ENCODE data around the gene S100A5. TPM values are rescaled to one million over a fixed set of nuclear protein-coding genes. Genes with fewer than 3 reads are reported as not detected.

The S100A5 gene
- total RNA-seq, 2 donors from 2014 or later = not detected

- DNase-seq (ENCODE audit: low spot score) = no peak
- Histone ChIP-seq H3K4me1 (peaks cover 0 to 38% of the 10 kb centered on the region in 2 donors), H3K27ac (peak overlapping the region; percentile 97), H3K9me3 (no peaks in the 10 kb centered on the region), H3K27me3 (no peaks in the 10 kb centered on the region), H3K36me3 (no peaks in the 10 kb centered on the region), H3K4me3 (peak overlapping the region; percentile 67 to 74)
- TF ChIP-seq CTCF (IDR thresholded peaks at IDR 0.05) = no peak
Measured at GRCh38 chr1:153534925-153535241, 5.9 kb downstream of the S100A5 start.

GRCh38 chr1:153534226-153534924 is 6.4 kb downstream of the S100A5 start:
- no peaks in the 10 kb centered on the region for H3K9me3 ChIP-seq
- H3K27me3 ChIP-seq = no peaks in the 10 kb centered on the region
- no peak for TF ChIP-seq CTCF (IDR thresholded peaks at IDR 0.05)
- peak overlapping the region; percentile 67 to 74 for H3K4me3 ChIP-seq
- H3K4me1 ChIP-seq = peaks cover 0 to 38% of the 10 kb centered on the region in 2 donors
- DNase-seq (ENCODE audit: low spot score) = no peak
- no peaks in the 10 kb centered on the region for H3K36me3 ChIP-seq
- peak overlapping the region; percentile 97 for H3K27ac ChIP-seq

- no peaks in the 10 kb centered on the region for H3K36me3 ChIP-seq
- no peaks in the 10 kb centered on the region for H3K9me3 ChIP-seq
- H3K4me1 ChIP-seq = peaks cover 0 to 38% of the 10 kb centered on the region in 2 donors
- H3K27ac ChIP-seq = peak overlapping the region; percentile 97
- no peak for TF ChIP-seq CTCF (IDR thresholded peaks at IDR 0.05)
- peak overlapping the region; percentile 67 to 74 for H3K4me3 ChIP-seq
- no peaks in the 10 kb centered on the region for H3K27me3 ChIP-seq
- DNase-seq (ENCODE audit: low spot score) = peak; percentile 88
Measured at GRCh38 chr1:153533689-153534201, 7.0 kb downstream of the S100A5 start.

GRCh38 chr1:153532769-153533599 is 7.8 kb downstream of the S100A5 start:
- peak overlapping the region; percentile 97 for H3K27ac ChIP-seq
- H3K4me3 ChIP-seq = peak overlapping the region; percentile 67 to 74
- no peaks in the 10 kb centered on the region for H3K27me3 ChIP-seq
- H3K36me3 ChIP-seq = no peaks in the 10 kb centered on the region
- DNase-seq (ENCODE audit: low spot score) = peak; percentile 95
- peaks cover 0 to 38% of the 10 kb centered on the region in 2 donors for H3K4me1 ChIP-seq
- no peaks in the 10 kb centered on the region for H3K9me3 ChIP-seq
- TF ChIP-seq CTCF (IDR thresholded peaks at IDR 0.05) = peak; percentile 67 to 93

- Histone ChIP-seq H3K27me3 (no peaks in the 10 kb centered on the region), H3K27ac (peak overlapping the region in 1 of 2 donors; percentile 14), H3K36me3 (no peaks in the 10 kb centered on the region), H3K4me3 (no peak overlapping the region), H3K9me3 (no peaks in the 10 kb centered on the region), H3K4me1 (peaks cover 0 to 39% of the 10 kb centered on the region in 2 donors)
- DNase-seq (ENCODE audit: low spot score) = no peak
- no peak for TF ChIP-seq CTCF (IDR thresholded peaks at IDR 0.05)
Measured at GRCh38 chr1:153532181-153532580, 8.6 kb downstream of the S100A5 start.

Data from right atrium auricular region (tissue), 2 donors.